ENCODE data around the gene MNAT1. TPM values are rescaled to one million over a fixed set of nuclear protein-coding genes. Genes with fewer than 3 reads are reported as not detected.

MNAT1 gene
- total RNA-seq, 1 donor from 2014 or later = 42.4 TPM

DNA sequence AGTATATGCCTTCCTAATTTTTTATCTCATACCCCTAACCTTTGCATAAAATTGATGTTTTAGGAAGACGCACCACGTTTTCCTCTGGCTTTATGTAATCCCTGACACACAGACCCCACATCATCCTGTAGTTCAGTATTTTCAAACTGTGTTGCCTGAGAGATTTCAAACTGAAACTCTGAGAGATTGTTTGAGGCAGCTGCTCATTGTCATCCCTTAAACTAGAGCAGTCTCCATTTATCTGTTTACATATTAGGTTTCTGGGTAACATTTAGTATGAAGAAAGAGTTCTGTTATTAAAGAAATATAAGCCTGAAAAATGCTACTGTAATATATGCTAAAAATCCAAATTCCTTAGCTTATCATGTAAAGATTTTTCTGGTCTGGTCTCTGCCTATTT lies 24.3 kb downstream of the MNAT1 start:
- Mint-ChIP-seq H3K27ac (ENCODE audit: unreplicated experiment) (peak overlapping the region; percentile 80), H3K27me3 (ENCODE audit: low read depth) (no peaks in the 10 kb centered on the region), H3K36me3 (ENCODE audit: low read depth) (no peaks in the 10 kb centered on the region), H3K4me1 (ENCODE audit: low read depth) (peaks cover 60% of the 10 kb centered on the region), H3K9me3 (ENCODE audit: low read depth) (no peaks in the 10 kb centered on the region), H3K4me3 (ENCODE audit: unreplicated experiment) (no peak overlapping the region)
- no peak for DNase-seq (ENCODE audit: low spot score)
- TF ChIP-seq, protein P1, sequence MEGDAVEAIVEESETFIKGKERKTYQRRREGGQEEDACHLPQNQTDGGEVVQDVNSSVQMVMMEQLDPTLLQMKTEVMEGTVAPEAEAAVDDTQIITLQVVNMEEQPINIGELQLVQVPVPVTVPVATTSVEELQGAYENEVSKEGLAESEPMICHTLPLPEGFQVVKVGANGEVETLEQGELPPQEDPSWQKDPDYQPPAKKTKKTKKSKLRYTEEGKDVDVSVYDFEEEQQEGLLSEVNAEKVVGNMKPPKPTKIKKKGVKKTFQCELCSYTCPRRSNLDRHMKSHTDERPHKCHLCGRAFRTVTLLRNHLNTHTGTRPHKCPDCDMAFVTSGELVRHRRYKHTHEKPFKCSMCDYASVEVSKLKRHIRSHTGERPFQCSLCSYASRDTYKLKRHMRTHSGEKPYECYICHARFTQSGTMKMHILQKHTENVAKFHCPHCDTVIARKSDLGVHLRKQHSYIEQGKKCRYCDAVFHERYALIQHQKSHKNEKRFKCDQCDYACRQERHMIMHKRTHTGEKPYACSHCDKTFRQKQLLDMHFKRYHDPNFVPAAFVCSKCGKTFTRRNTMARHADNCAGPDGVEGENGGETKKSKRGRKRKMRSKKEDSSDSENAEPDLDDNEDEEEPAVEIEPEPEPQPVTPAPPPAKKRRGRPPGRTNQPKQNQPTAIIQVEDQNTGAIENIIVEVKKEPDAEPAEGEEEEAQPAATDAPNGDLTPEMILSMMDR (IDR thresholded peaks at IDR 0.05) = no peak

DNA sequence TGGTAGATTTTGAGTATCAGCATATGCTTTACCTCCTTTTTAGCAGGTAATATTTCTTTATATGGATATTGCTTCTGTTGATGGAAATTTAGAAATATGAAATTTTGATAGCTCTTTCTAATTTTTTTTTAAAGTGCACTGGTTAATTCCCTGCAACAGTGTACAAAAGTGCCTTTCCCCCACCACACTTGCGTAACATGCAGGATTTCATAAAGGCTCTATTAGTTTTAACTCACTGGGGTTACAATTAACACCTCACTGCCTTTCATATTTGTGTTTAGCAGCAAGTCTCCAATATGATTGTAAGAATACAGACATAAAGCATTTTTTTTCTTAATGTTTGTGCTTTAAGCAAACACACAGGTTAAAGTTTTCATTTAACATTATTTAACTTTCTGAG lies 25.6 kb downstream of the MNAT1 start:
- Mint-ChIP-seq H3K27ac (ENCODE audit: unreplicated experiment) (no peak overlapping the region), H3K36me3 (ENCODE audit: low read depth) (peaks cover 2% of the 10 kb centered on the region), H3K4me1 (ENCODE audit: low read depth) (peaks cover 60% of the 10 kb centered on the region), H3K9me3 (ENCODE audit: low read depth) (no peaks in the 10 kb centered on the region), H3K27me3 (ENCODE audit: low read depth) (no peaks in the 10 kb centered on the region), H3K4me3 (ENCODE audit: unreplicated experiment) (no peak overlapping the region)
- no peak for DNase-seq (ENCODE audit: low spot score)
- TF ChIP-seq, protein P1 (IDR thresholded peaks at IDR 0.05) = no peak

DNA sequence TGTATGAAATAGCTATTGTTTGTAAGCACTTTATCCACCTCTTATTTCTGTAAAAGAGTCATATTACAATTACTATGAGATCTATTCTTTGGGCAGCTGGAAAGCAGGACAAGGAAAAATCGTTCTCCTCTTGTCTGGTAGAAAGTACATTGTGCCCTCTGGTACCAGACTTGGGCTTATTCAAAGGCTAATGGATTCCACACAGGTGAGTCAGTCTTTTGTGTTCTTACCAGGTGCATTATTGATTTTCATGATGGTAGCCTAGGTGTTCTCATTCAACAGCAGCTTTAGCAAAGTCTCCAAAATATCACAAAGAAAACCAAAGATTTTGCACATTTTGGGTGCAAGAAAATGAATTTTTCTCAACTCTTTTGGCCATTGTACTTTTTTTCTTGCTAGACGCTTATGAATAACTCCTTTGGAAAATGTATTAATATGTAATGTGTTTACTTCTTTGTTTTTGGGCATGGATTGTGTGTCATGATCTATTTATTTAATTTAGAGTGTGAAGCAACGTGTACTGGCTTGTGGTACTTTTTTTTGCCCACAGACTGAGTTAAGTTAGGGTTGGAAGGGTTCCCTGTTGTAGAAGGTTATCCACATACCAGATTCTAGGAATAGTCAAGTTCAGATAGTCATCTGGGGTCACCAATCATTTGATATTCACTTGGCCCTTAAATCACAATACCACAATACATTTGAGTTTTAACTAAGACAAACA lies 26.2 kb downstream of the MNAT1 start:
- TF ChIP-seq, protein P1 (IDR thresholded peaks at IDR 0.05) = no peak
- Mint-ChIP-seq H3K27ac (ENCODE audit: unreplicated experiment) (no peak overlapping the region), H3K36me3 (ENCODE audit: low read depth) (peaks cover 2% of the 10 kb centered on the region), H3K4me1 (ENCODE audit: low read depth) (peaks cover 56% of the 10 kb centered on the region), H3K9me3 (ENCODE audit: low read depth) (no peaks in the 10 kb centered on the region), H3K27me3 (ENCODE audit: low read depth) (no peaks in the 10 kb centered on the region), H3K4me3 (ENCODE audit: unreplicated experiment) (no peak overlapping the region)
- DNase-seq (ENCODE audit: low spot score) = no peak

DNA sequence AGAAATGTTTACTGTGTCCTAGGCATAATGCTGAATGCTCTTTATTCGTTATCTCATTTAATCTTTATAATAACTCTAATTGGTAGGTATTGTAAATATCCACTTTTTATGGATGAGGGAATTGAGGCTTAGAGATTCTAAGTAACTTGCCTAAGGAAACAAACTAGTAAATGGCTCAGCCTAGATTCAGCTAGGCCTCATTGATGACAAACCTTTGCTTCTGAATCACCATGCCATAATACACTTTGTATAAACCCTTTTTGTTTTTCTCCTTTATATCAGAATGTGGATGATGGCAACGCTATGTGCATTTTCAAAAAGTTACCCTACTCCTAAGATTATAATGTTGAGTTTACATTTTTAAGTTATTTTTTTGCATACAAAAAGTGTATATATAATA lies 34.0 kb downstream of the MNAT1 start:
- no peaks in the 10 kb centered on the region for H3K27me3 Mint-ChIP-seq (ENCODE audit: low read depth)
- H3K27ac Mint-ChIP-seq (ENCODE audit: unreplicated experiment) = no peak overlapping the region
- no peaks in the 10 kb centered on the region for H3K9me3 Mint-ChIP-seq (ENCODE audit: low read depth)
- H3K36me3 Mint-ChIP-seq (ENCODE audit: low read depth) = peaks cover 2% of the 10 kb centered on the region
- TF ChIP-seq, protein P1 (IDR thresholded peaks at IDR 0.05) = no peak
- H3K4me3 Mint-ChIP-seq (ENCODE audit: unreplicated experiment) = no peak overlapping the region
- no peak for DNase-seq (ENCODE audit: low spot score)
- H3K4me1 Mint-ChIP-seq (ENCODE audit: low read depth) = peaks cover 7% of the 10 kb centered on the region

DNA sequence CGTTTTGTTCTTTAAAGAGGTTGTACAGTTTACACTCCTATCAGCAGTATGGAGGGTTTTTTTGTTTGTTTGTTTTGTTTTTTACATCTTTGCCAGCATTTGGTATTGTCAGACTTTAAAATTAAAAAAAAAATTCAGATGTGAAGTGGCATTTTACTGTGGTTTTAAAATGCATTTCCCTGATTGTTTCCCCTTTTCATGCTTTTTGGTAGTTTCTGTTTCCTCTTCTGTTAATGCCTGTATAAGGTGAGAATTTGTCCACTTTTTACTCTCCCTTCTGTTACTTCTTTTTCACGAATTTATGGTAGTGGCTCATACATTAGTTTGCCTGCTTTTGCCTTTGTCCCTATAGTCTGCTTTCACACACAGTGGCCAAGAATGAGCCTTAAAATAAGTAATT lies 36.6 kb downstream of the MNAT1 start:
- H3K36me3 Mint-ChIP-seq (ENCODE audit: low read depth) = no peaks in the 10 kb centered on the region
- TF ChIP-seq, protein P1 (IDR thresholded peaks at IDR 0.05) = no peak
- no peak overlapping the region for H3K4me3 Mint-ChIP-seq (ENCODE audit: unreplicated experiment)
- no peaks in the 10 kb centered on the region for H3K27me3 Mint-ChIP-seq (ENCODE audit: low read depth)
- H3K27ac Mint-ChIP-seq (ENCODE audit: unreplicated experiment) = no peak overlapping the region
- no peaks in the 10 kb centered on the region for H3K9me3 Mint-ChIP-seq (ENCODE audit: low read depth)
- H3K4me1 Mint-ChIP-seq (ENCODE audit: low read depth) = peaks cover 7% of the 10 kb centered on the region
- no peak for DNase-seq (ENCODE audit: low spot score)
